Epidermal melanocyte (primary cell): Measurements from ENCODE around the gene SMTNL1.

Experiments
- DNase-seq: peaks from one replicate; pipeline ENCODE4 v3.0.0; 2011; ENCODE audit warnings: low spot score; ENCODE audit not compliant: insufficient read length

SMTNL1 gene

DNA sequence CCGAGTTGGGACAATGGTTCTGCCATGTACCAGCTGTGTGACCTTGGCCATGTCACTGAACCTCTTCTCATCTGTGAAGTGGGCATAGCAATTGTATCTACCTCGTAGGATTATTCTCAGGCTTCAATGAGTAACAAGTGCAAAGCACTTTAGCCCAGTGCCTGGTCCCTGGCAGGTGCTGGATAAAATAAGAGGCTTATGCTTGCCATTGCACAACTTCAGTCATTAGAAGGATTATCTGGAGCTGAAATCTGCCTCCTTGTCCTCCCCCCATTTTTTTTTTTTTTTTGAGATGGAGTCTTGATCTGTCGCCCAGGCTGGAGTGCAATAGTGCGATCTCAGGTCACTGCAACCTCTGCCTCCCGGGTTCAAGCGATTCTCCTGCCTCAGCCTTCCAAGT is 7.2 kb downstream of the SMTNL1 start:
- DNase-seq = no peak

DNA sequence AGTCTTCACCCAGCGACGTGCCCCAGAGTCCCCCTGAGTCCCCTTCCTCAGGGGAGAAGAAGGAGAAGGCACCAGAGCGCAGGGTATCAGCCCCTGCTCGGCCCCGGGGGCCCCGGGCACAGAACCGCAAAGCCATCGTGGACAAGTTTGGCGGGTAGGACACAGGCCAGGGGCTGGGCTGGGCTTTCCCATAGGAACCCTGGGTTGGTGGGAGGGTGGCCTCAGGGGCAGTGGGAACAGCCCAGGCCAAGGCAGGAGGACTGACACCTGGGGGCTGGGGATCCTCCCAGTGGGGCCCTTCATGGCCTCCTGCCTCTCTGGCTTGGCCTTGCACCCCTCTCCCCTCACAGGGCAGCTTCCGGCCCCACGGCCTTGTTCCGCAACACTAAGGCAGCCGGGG is 8.5 kb downstream of the SMTNL1 start:
- DNase-seq = no peak

DNA sequence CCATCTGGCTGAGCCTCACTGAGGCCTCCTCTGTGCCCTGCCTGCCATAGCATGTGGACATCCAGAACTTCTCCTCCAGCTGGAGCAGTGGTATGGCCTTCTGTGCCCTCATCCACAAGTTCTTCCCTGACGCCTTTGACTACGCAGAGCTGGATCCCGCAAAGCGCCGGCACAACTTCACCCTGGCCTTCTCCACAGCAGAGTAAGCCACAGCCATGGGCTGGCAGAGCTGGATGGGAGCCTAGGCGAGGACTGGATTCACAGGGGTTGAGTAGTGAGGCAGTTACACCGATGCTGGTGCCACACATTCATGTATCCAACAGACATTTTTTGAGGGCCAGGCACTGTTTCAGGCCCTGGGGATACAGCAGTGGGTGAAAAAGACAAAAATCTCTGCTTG is 9.1 kb downstream of the SMTNL1 start:
- no peak for DNase-seq

DNA sequence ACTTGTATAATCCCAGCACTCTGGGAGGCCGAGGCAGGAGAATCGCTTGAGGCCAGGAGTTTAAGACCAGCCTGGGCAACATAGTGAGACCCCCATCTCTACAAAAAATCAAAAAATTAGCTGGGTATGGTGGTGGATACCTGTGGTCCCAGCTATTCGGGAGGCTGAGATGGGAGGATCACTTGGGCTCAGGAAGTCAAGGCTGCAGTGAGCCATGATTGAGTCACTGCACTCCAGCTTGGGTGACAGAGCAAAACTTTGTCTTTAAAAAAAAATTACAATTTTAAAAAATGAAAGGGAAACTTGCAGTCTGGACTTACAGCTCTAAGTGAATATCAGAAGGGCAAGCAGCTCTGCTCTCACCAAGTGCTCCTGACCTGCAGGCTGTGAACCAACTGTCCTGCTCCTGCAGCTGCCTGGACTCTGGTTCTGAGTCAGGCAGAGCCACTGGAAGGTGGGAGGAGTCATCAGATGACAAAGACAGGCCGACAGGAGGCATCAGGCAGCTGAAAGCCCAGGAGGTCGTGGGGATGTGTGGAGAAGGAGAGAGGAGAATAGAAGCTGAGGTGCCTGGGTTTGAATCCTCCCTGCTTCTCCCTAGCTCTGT is 9.6 kb downstream of the SMTNL1 start:
- DNase-seq = no peak

DNA sequence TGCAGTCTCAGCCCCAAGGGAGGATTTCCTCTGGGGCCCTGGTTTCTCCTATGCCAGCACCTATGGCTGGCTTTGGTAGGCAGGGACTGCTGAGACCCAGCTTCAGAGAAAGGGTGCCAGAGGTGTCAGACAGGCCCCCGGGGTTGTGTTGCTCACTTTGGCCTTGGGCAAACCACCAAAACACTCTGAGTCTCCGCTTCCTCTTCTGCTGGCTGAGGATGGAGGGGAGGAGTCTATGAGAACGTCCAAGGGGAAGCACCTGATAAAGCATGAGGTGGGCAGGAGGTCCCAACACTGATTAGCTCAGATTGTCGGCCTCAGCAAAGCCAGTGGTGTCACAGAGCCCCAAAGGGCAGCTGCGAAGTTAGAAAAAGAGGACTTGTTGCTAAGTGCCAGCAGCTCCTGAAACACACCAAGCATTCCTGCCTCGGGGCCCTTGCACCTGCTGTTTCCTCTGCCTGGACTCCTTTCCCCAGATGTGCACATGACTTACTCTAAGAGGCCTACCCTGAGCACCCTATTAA is 10.5 kb downstream of the SMTNL1 start:
- DNase-seq = no peak

DNA sequence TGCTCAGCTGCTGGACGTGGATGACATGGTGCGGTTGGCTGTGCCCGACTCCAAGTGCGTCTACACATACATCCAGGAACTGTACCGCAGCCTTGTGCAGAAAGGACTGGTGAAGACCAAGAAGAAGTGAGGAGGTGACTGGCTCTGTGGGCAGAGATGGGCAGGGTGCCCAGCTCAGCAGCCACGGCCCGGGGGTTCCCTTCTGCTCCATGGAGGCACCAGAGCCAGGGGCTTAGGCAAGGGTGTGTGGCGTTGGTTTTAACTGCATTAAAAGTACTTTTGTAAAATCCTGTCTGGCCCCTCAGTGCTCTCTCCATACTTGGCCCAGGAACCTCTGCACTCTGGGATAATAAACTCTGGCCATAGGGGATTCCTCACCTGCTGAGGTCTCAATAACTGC is 12.6 kb downstream of the SMTNL1 start:
- DNase-seq = no peak

DNA sequence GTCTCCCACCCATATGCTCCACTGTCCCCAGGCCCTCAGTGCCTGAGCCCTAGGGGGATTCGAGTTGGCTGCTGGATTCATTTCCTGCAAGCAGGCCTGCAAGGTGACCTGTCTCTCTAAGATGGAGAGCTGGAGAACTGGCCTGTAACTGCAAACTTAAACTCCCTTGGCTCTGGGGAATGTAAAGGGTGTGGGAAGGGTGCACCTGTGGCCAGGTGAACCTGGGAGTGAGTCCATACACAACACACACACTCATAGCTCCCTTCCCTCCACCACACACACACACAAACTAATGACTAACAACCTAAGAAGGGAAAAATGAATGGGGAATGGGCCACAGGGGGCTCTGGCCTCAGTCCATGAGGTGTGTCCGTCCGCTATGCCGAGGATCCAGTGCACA is 14.5 kb downstream of the SMTNL1 start:
- no peak for DNase-seq

DNA sequence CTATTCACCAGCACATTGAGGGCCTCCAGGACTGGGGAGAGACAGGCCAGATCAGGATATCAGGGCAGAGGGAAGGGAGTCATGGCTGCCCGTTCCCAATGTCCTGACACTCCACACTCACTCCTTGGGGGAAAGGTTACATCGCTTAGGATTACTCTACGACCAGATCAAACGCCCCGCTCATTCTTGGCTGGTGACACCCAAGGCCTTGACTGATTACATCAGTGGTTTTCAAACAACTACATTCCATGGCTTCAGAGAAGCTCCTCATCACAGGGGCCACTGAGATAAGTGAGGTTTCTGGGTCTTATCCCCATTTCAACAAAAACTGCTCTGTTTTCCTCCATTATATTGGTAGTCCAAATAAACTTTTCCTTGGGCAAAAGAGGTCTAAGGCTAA is 15.1 kb downstream of the SMTNL1 start:
- DNase-seq = no peak

DNA sequence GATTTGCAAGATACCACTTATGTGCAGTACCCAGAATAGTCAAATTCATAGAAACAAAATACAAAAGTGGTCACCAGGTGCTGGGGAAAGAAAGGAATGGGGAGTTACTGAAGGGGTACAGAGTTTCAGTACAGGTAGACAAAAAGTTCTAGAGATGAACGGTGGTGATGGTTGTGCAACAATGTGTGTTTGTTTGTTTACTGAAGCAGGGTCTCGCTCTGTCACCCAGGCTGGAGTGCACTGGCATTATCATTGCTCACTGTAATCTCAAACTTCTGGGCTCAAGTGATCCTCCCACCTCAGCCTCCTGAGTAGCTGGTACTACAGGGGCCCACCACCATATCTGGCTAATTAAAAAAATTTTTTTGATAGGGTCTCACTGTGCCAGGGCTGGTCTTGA is 18.0 kb downstream of the SMTNL1 start:
- no peak for DNase-seq

DNA sequence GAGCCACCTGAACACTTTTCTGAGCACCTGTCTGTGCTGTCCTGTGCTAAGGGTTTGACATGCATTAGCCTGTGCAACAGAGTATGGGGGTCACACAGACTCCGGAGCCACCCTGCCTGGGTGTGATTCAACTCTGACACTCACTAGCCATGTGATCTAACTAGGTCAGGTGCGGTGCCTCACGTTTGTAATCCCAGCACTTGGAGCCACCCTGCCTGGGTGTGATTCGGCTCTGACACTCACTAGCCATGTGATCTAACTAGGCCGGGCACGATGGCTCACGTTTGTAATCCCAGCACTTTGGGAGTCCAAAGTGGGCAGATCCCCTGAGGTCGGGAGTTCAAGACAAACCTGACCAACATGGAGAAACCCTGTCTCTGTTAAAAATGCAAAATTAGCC is 18.6 kb downstream of the SMTNL1 start:
- DNase-seq = no peak

DNA sequence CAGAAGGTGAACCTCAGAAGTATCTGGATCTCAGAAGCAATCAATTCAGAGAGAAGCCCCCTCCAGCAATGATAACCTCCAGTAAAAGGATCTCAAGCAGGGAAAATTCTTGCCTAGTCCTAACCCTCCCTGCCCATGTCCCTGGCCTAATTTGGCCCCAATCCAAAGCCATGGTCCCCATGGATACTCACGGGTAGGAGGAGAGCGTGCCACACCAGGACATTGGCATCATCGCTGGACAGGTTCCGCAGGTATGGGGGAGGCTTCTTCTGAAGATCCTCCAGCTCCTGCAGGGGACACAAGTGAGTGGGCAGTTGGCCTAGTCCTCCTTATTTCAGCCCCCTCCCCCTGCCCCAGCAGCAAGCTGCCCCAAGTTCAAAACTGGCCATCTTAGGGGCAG is 22.8 kb downstream of the SMTNL1 start:
- no peak for DNase-seq

DNA sequence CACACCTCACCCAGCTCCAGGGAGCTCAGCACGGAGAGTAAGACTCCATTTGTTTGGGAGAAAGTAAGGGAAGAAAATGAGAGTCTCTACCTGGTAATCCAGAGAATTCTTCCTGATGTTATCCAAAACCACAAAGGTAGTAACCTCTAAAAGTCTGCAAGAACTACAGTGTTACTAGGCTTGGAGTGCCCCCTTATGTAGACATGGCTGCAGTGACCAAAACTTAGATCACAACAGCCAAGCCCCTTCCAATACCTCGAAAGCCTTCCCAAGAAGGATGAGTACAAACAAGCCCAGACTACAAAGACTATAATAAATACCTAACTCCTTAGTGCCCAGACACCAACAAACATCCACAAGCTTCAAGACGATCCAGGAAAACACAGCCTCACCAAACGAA is 25.2 kb downstream of the SMTNL1 start:
- DNase-seq = no peak

DNA sequence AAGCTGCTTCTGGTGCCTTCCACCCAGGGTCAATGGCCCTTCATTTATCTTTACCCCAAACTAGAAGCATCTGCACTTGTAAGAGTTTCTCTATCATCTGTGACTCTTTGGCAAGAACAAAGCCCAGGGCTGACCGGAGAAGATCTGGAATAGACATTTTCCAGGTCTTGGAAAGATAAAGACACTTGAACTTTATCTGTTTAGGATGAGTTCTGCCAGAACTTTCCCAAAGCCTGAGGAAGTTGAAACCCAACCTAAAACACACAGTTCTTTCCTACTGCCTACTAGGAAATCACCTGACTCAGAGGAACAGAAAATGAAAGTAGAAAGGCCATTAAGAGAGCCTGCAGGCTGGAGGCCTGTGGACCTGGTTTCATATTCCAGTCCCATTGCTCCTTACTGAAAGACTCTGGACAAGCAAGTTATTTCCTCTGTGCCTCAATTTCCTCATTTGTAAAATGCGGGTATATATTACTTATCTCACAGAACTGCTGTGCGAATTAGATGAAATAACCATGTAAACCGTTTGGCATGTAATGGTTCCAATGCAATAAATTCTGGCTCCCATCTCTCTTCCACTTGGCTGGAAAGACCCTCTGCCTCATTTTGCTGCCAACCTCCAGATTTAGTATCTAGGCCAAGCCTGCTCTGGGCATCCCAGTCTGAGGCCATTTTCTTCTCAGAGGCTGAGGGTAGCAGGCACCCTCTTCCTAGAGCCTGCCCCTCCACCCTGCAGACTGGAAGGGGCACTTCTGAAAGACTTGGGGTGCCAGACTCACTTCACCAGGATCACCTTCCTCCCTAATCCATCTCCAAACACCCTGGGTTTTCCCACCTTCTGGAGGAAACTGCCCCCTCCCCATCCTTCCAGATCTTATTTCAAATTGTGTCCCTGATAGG is 28.9 kb downstream of the SMTNL1 start:
- DNase-seq = no peak

DNA sequence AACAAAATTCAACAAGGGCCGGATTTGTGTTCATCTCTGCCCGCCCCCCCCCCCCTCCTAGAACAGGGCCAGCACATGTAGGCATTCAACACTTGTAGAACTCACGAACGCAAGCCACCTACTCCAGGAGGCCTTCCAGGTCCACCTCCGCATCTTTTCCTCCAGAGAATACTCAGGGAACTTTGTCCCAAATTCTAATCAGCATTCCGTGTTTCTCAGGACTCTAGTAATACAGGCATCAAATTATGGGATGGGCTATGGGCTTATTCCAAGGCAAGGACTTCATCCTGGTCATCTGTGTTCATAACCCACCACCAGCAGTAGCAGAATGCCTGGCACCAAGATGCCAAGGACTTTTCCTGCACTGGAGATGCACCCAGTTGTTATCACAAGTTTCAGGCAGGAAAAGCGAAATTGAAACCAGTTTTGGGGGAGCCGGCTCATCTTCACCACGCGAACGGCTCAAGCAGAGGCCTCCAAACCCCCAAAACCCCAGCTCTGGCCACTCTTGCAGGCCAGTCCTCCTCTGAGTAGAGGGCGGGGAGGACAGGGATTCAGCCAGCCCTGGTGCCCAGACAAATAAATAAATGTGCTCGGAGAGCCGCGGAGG is 29.6 kb downstream of the SMTNL1 start:
- no peak for DNase-seq

DNA sequence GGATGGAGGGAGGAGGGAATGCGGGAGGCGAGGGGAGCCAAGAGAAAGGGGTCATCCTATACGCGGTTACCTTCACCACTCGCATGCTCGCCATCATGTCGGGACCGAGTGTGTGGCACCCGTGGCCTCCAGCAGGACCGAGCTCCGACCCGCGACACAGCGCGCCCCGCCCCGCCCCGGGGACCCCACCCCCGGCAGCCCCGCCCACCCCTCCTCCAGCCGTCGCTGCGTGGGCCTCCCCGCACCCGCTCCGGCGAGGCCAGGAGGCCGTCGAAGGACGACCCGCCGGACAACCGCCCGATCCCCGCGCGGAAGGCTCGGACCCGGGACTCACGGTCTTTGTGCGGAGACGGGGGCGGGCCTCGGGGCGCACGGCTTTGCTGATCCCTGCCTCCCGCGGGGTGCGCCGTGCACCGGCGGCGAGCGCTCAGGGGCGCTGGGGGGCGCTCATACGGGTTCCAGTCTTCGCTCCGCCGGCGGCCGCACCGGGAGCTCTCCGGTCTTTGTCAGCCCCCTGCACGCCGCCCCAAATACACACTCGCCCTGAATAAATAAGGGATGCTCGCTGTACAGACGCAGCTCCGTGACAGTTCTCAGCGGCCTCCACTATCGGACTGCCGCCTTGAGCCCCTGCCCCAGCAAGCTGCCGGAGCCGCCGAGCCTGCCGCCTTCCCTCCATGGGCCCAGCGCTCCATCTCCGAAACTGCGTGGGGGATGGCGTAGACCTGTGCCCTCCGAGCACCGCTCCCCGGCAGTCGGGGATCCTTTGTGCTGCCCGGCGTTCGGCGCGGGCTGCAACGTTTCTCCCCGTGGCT is 30.3 kb downstream of the SMTNL1 start, which contains the start of gene UBE2L6:
UBE2L6 (minus strand) TSS at position 158 of the 815 bp plus-strand sequence; CDS start at position 97, 61 bp downstream.
- peak; percentile 68 for DNase-seq

DNA sequence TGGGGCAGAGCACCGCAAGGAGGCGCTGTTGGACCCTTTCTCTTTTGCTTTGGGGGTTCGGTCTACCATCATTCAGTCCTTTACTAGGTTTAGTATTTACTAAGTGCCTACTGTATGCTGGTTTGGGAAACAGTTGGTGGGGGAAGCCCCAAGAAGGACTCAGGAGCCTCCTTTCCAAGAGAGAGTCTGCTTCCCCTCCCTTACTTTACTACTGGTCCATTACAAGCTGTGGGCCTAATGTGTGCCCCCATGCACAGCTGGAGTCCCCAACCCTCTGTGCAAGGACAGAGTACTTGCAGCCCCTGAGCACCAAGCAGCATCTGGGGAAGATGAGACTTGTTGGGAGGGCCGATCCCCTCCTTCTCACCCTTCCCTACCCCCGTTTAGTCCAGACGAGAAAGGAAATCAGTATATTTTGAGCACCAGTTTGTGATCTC is 31.0 kb downstream of the SMTNL1 start:
- no peak for DNase-seq

DNA sequence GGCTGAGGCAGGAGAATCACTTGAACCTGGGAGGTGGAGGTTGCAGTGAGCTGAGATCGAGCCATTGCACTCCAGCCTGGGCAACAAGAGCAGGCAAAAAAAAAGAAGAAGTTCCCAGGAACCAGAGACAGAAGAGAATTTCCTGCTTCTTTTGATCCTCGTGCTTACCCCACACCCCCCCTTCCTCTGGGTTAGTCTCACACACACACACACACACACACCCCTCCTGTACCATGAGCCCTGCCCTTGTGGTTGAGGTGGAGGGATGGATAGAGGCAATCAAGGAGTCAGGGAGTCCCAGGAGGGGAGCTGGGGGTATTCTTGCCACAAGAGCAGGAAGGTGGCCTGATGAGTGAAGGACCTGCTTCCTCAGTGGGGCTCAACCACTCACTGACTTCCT is 34.2 kb downstream of the SMTNL1 start:
- no peak for DNase-seq

DNA sequence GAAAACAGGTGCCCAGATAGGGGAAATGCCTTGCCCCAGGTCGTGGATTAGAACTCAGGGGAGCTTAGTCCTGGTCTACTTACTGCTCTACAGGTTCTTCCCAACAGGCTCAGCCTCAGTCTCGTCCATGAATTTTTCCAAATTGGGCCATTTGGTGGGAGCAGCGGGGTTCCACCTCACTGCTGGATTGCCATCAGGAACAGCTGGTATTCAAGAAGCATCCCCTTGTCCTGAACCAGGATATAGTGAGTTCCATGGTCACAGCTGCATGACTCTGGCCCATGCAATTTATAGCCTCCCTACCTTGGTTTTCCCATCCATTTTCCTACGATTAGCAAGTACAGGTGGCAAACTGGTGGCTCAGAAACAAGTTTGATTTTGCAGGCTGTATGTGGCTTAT is 36.7 kb downstream of the SMTNL1 start:
- DNase-seq = no peak

DNA sequence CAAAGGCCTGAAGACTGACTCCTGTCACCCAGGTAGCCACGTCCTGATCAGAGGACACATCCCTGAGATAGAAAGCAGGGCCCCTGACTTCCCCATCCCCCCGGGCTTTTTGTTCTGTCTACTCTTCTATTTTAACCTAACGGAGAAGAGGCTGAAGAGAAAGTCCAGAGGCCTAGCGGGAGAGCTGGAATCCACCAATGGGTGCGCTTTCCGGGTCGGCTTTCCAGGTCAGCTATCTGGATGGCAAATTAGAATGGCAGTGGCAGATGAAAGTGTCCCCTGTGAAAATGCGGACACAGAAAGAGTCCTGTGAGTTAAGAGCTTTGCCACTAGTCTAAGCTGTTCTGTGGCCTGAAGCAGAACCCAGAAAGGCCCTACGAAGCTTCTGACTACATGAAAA is 46.9 kb downstream of the SMTNL1 start:
- no peak for DNase-seq

DNA sequence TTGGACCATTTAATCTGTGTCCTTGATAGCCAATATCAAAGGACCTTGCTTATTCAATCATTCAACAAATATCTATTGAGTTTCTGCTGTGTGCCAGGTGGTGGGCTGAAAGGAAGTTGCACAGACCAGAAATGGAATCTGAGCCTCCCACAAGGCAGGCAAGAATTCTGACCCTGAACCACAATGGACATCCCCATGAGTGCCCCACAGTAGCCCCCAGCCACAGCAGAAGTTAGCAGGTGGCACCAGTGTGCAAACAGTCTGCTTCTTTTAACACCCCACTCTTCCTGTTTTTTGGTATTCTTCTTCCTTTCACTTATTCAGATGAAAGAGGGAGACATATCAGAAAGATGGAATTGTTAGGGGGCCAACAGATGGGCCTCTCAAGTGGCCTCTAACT is 47.9 kb downstream of the SMTNL1 start:
- no peak for DNase-seq

DNA sequence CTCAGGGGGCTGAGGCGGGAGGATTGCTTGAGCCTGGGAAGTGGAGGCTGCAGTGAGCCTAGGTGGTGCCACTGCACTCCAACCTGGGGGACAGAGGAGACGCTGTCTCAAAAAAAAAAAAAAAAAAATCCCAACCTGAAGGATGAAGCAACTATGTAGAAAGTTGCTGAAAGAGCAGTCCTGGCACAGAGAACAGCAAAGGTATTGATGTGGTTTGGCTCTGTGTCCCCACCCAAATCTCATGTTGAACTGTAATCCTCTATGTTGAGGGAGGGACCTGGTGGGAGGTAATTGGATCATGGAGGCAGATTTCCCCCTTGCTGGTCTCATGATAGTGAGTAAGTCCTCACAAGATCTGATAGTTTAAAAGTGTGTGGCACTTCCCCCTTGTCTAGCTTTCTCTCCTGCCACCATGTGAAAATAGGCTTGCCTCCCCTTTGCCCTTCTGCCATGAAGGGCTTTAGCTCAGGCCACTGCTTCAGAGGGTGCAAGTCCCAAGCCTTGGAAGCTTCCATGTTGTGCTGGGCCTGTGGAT is 49.4 kb downstream of the SMTNL1 start:
- DNase-seq = no peak
